ENCODE measurements around the gene RCVRN.

The RCVRN gene

DNA sequence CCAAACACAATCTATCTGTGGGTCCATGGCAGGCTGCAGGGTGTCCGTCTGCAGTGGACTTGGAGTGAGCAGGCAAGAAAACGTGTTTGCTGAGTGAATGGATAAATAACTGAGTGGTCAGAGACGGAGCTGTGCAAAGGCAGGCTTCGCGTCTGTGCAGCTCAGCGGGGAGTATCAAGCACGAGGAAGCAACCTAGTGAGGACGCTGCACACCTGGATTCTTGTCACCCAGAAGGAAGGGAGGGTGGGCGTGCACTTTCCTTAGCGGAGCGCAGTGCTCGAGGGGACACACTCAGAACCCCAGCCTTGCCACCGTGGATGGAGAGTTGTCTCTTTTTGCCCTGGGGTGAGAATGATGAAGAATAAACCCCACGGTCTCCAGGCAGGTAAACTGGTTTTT is 1.5 kb upstream of the RCVRN start:
- no peak overlapping the region for H3K4me3 ChIP-seq (ENCODE audit: low read depth, low read length)
- H3K27me3 ChIP-seq (ENCODE audit: insufficient read depth, low read depth, severe bottlenecking) = no peaks in the 10 kb centered on the region
- H3K36me3 ChIP-seq = peaks cover 18% of the 10 kb centered on the region
- DNase-seq = no peak
- peaks cover 5% of the 10 kb centered on the region for H3K9me3 ChIP-seq (ENCODE audit: severe bottlenecking)
- H3K27ac ChIP-seq = peak overlapping the region; percentile 83
- TF ChIP-seq CTCF (IDR thresholded peaks at IDR 0.05; ENCODE audit: low read depth, low read length) = no peak

GRCh38 chr17:9905902-9906301 is 831 bp upstream of the RCVRN start:
- peak; percentile 83 for TF ChIP-seq CTCF (IDR thresholded peaks at IDR 0.05; ENCODE audit: low read depth, low read length)
- H3K27ac ChIP-seq = peak overlapping the region; percentile 83
- H3K36me3 ChIP-seq = peaks cover 22% of the 10 kb centered on the region
- H3K4me3 ChIP-seq (ENCODE audit: low read depth, low read length) = peak overlapping the region; percentile 97
- peaks cover 5% of the 10 kb centered on the region for H3K9me3 ChIP-seq (ENCODE audit: severe bottlenecking)
- peak; percentile 84 for DNase-seq
- no peaks in the 10 kb centered on the region for H3K27me3 ChIP-seq (ENCODE audit: insufficient read depth, low read depth, severe bottlenecking)

- H3K27me3 ChIP-seq (ENCODE audit: insufficient read depth, low read depth, severe bottlenecking) = no peaks in the 10 kb centered on the region
- TF ChIP-seq CTCF (IDR thresholded peaks at IDR 0.05; ENCODE audit: low read depth, low read length) = no peak
Observed at GRCh38 chr17:9904277-9905077, 594 bp downstream of the RCVRN start.

DNA sequence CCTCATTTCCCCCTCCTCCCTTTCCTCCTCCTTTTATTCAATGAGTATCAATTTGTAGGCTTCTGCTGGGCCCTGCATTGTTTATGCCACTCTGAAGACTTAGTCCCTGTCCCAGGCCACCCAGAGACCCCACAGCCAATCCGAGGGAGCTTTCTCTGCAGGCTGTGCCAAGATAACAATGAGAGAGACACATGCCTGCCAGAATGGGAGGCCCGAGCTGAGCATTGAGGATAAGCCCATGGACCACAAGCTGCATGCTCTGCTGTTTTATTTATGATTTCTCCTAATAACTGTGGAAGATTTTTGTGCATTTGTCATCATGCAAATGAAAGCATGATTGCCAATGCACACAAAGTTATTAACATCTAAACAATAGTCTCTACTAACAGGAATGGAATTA is 3.0 kb downstream of the RCVRN start:
- Histone ChIP-seq H3K36me3 (peaks cover 60% of the 10 kb centered on the region), H3K27ac (peak overlapping the region; percentile 67)

More at GRCh38 chr17:9904277-9905077, 594 bp downstream of the RCVRN start:
- H3K36me3 ChIP-seq = peaks cover 36% of the 10 kb centered on the region
- peak overlapping the region; percentile 97 for H3K4me3 ChIP-seq (ENCODE audit: low read depth, low read length)
- peak overlapping the region; percentile 83 for H3K27ac ChIP-seq
- peaks cover under 1% of the 10 kb centered on the region for H3K9me3 ChIP-seq (ENCODE audit: severe bottlenecking)
- DNase-seq = peak; percentile 44

DNA sequence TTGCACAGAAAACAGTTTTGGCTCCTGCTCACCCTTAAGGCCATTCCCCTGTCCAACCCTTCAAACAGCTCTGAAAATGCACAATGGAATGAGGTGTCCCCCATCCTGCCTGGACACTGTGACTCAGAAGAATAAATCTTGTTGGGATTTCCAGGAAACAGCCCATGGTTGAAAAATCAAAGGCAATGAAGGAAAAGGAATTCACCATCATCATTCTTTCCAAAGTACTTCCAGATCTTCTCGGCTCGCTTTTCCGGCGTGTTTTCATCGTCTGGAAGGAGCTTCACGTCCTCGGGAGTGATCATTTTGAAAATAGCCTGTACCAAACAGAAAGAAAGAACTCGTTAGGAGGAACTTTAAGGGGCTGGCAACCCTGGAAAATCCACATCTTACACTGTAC is 4.3 kb downstream of the RCVRN start:
- peaks cover 73% of the 10 kb centered on the region for H3K36me3 ChIP-seq
- no peaks in the 10 kb centered on the region for H3K27me3 ChIP-seq (ENCODE audit: insufficient read depth, low read depth, severe bottlenecking)
- no peak for TF ChIP-seq CTCF (IDR thresholded peaks at IDR 0.05; ENCODE audit: low read depth, low read length)
- peak overlapping the region; percentile 67 for H3K27ac ChIP-seq
- H3K4me3 ChIP-seq (ENCODE audit: low read depth, low read length) = peak overlapping the region; percentile 97
- H3K9me3 ChIP-seq (ENCODE audit: severe bottlenecking) = no peaks in the 10 kb centered on the region
- DNase-seq = no peak

More for the DNA sequence above, 3.0 kb downstream of the RCVRN start:
- H3K27me3 ChIP-seq (ENCODE audit: insufficient read depth, low read depth, severe bottlenecking) = no peaks in the 10 kb centered on the region
- no peak for TF ChIP-seq CTCF (IDR thresholded peaks at IDR 0.05; ENCODE audit: low read depth, low read length)
- DNase-seq = no peak
- H3K9me3 ChIP-seq (ENCODE audit: severe bottlenecking) = no peaks in the 10 kb centered on the region
- H3K4me3 ChIP-seq (ENCODE audit: low read depth, low read length) = peak overlapping the region; percentile 97
